GDM1 (cell line): ENCODE results near the gene ARMC8.
A peak's percentile ranks its signal among the peaks of the same experiment; 100 is the strongest.

Source experiments
- DNase-seq: peaks from one replicate; lab custom pipeline; 2025; lab: John Stamatoyannopoulos, UW

Gene ARMC8

GRCh38 chr3:138199851-138200250 lies 12.8 kb downstream of the ARMC8 start:
- peak; percentile 38 for DNase-seq

GRCh38 chr3:138200424-138200823 lies 13.3 kb downstream of the ARMC8 start:
- no peak for DNase-seq

GRCh38 chr3:138202945-138203701 lies 16.0 kb downstream of the ARMC8 start:
- no peak for DNase-seq

GRCh38 chr3:138203938-138204337 lies 16.8 kb downstream of the ARMC8 start:
- DNase-seq = no peak

GRCh38 chr3:138205527-138205926 lies 18.4 kb downstream of the ARMC8 start:
- DNase-seq = no peak

GRCh38 chr3:138206196-138206595 lies 19.1 kb downstream of the ARMC8 start:
- no peak for DNase-seq

GRCh38 chr3:138210528-138210927 lies 23.4 kb downstream of the ARMC8 start:
- DNase-seq = no peak

- no peak for DNase-seq
Observed at GRCh38 chr3:138213398-138214085, 26.4 kb downstream of the ARMC8 start.

- DNase-seq = no peak
Observed at GRCh38 chr3:138219255-138219654, 32.2 kb downstream of the ARMC8 start.

- no peak for DNase-seq
Observed at GRCh38 chr3:138220242-138220641, 33.1 kb downstream of the ARMC8 start.

GRCh38 chr3:138220788-138221187 lies 33.7 kb downstream of the ARMC8 start:
- no peak for DNase-seq

- DNase-seq = no peak
Observed at GRCh38 chr3:138222131-138222941, 35.2 kb downstream of the ARMC8 start.

- DNase-seq = no peak
Observed at GRCh38 chr3:138222942-138223287, 35.8 kb downstream of the ARMC8 start.

GRCh38 chr3:138227650-138228049 lies 40.5 kb downstream of the ARMC8 start:
- DNase-seq = no peak

GRCh38 chr3:138230525-138230924 lies 43.4 kb downstream of the ARMC8 start:
- DNase-seq = no peak

GRCh38 chr3:138232705-138233364 lies 45.7 kb downstream of the ARMC8 start:
- DNase-seq = no peak

- DNase-seq = no peak
Observed at GRCh38 chr3:138234401-138235179, 47.5 kb downstream of the ARMC8 start.

GRCh38 chr3:138238711-138239110 lies 51.6 kb downstream of the ARMC8 start:
- DNase-seq = no peak

- no peak for DNase-seq
Observed at GRCh38 chr3:138241061-138241460, 54.0 kb downstream of the ARMC8 start.

GRCh38 chr3:138241676-138242075 lies 54.6 kb downstream of the ARMC8 start:
- no peak for DNase-seq

GRCh38 chr3:138242466-138242865 lies 55.4 kb downstream of the ARMC8 start:
- no peak for DNase-seq

GRCh38 chr3:138245026-138245425 lies 57.9 kb downstream of the ARMC8 start:
- no peak for DNase-seq
